Measurements from ENCODE around the gene GBGT1. TPM values are rescaled to one million over a fixed set of nuclear protein-coding genes. Genes with fewer than 3 reads are reported as not detected.

GBGT1 gene
- total and polyA plus RNA-seq, 4 donors = 2.8 to 28.9 (median 9.2) TPM

GRCh38 chr9:133149130-133150015, 14.3 kb downstream of the GBGT1 start:
- 3 to 9% methylated on average over 23 to 95 of the region's 95 CpGs for WGBS, 2 donors

GRCh38 chr9:133148199-133149129, 15.2 kb downstream of the GBGT1 start:
- H3K27me3 ChIP-seq (ENCODE audit: control insufficient read depth in 1 of 2, insufficient read depth in 2 of 2, low read length in 1 of 2) = no peaks in the 10 kb centered on the region
- H3K9me3 ChIP-seq (ENCODE audit: control insufficient read depth, low read length) = no peaks in the 10 kb centered on the region
- peak; percentile 27 for ATAC-seq (ENCODE audit: low FRiP score)
- H3K4me3 ChIP-seq (ENCODE audit: low read length in 2 of 2) = peak overlapping the region; percentile 46 to 50
- H3K4me1 ChIP-seq (ENCODE audit: control insufficient read depth in 1 of 2, insufficient read depth in 2 of 2, low read length in 2 of 2) = no peaks in the 10 kb centered on the region
- DNase-seq = peak; percentile 77 to 90
- H3K27ac ChIP-seq (ENCODE audit: low read depth in 1 of 2, low read length in 2 of 2) = peak overlapping the region in 1 of 2 donors; percentile 39
- WGBS, 2 donors = 6 to 12% methylated on average over 36 to 65 of the region's 65 CpGs
- intact Hi-C loops (cut with DNase I) = loop anchor here (2.0 to 10.0 kb wide), 3 partner anchors 28 to 114 kb away; partner anchors contain the start of genes GTF3C5 (in 1 of the 2) and RALGDS (in 1 of the 2)
- H3K36me3 ChIP-seq (ENCODE audit: control insufficient read depth in 1 of 2, insufficient read depth in 2 of 2, low read length in 1 of 2) = no peaks in the 10 kb centered on the region

More at GRCh38 chr9:133149130-133150015, 14.3 kb downstream of the GBGT1 start:
- Histone ChIP-seq H3K27ac (ENCODE audit: low read depth in 1 of 2, low read length in 2 of 2) (peak overlapping the region in 1 of 2 donors; percentile 4), H3K4me3 (ENCODE audit: low read length in 2 of 2) (peak overlapping the region; percentile 46 to 50), H3K9me3 (ENCODE audit: control insufficient read depth, low read length) (no peaks in the 10 kb centered on the region), H3K27me3 (ENCODE audit: control insufficient read depth in 1 of 2, insufficient read depth in 2 of 2, low read length in 1 of 2) (no peaks in the 10 kb centered on the region), H3K4me1 (ENCODE audit: control insufficient read depth in 1 of 2, insufficient read depth in 2 of 2, low read length in 2 of 2) (no peaks in the 10 kb centered on the region), H3K36me3 (ENCODE audit: control insufficient read depth in 1 of 2, insufficient read depth in 2 of 2, low read length in 1 of 2) (no peaks in the 10 kb centered on the region)
- intact Hi-C loops (cut with DNase I) = loop anchor here (2.0 to 10.0 kb wide), 3 partner anchors 29 to 115 kb away; partner anchors contain the start of genes GTF3C5 (in 1 of the 2) and RALGDS (in 1 of the 2)
- ATAC-seq (ENCODE audit: low FRiP score) = peak; percentile 87
- peak; percentile 93 to 96 for DNase-seq

GRCh38 chr9:133147412-133148198, 16.1 kb downstream of the GBGT1 start:
- H3K9me3 ChIP-seq (ENCODE audit: control insufficient read depth, low read length) = no peaks in the 10 kb centered on the region
- intact Hi-C loops (cut with DNase I) = loop anchor here (1.0 to 10.0 kb wide), 4 partner anchors 27 to 113 kb away; partner anchors contain the start of genes GTF3C5 (in 1 of the 2) and RALGDS (in 1 of the 2)
- H3K4me3 ChIP-seq (ENCODE audit: low read length in 2 of 2) = no peak overlapping the region
- H3K27me3 ChIP-seq (ENCODE audit: control insufficient read depth in 1 of 2, insufficient read depth in 2 of 2, low read length in 1 of 2) = no peaks in the 10 kb centered on the region
- H3K36me3 ChIP-seq (ENCODE audit: control insufficient read depth in 1 of 2, insufficient read depth in 2 of 2, low read length in 1 of 2) = no peaks in the 10 kb centered on the region
- no peaks in the 10 kb centered on the region for H3K4me1 ChIP-seq (ENCODE audit: control insufficient read depth in 1 of 2, insufficient read depth in 2 of 2, low read length in 2 of 2)
- DNase-seq (peak; percentile 85 to 94), ATAC-seq (ENCODE audit: low FRiP score) (peak; percentile 59)
- peak overlapping the region in 1 of 2 donors; percentile 39 for H3K27ac ChIP-seq (ENCODE audit: low read depth in 1 of 2, low read length in 2 of 2)
- WGBS, 2 donors = 27 to 30% methylated on average over 14 of the region's 14 CpGs

- no peaks in the 10 kb centered on the region for H3K36me3 ChIP-seq (ENCODE audit: control insufficient read depth in 1 of 2, insufficient read depth in 2 of 2, low read length in 1 of 2)
- 69 to 73% methylated on average over 7 of the region's 7 CpGs for whole genome bisulfite sequencing, 2 donors
- H3K4me3 ChIP-seq (ENCODE audit: low read length in 2 of 2) = no peak overlapping the region
- intact Hi-C loops (cut with DNase I) = loop anchor here (1.0 to 10.0 kb wide), 3 partner anchors 44 to 112 kb away; partner anchors contain the start of gene GTF3C5 (in 1 of the 2)
- DNase-seq = no peak
- no peak overlapping the region for H3K27ac ChIP-seq (ENCODE audit: low read depth in 1 of 2, low read length in 2 of 2)
- no peaks in the 10 kb centered on the region for H3K4me1 ChIP-seq (ENCODE audit: control insufficient read depth in 1 of 2, insufficient read depth in 2 of 2, low read length in 2 of 2)
- no peaks in the 10 kb centered on the region for H3K27me3 ChIP-seq (ENCODE audit: control insufficient read depth in 1 of 2, insufficient read depth in 2 of 2, low read length in 1 of 2)
- no peak for ATAC-seq (ENCODE audit: low FRiP score)
- no peaks in the 10 kb centered on the region for H3K9me3 ChIP-seq (ENCODE audit: control insufficient read depth, low read length)
Measured at GRCh38 chr9:133146746-133147411, 16.8 kb downstream of the GBGT1 start.

GRCh38 chr9:133144904-133145851, 18.5 kb downstream of the GBGT1 start:
- Histone ChIP-seq H3K36me3 (ENCODE audit: control insufficient read depth in 1 of 2, insufficient read depth in 2 of 2, low read length in 1 of 2) (no peaks in the 10 kb centered on the region), H3K27ac (ENCODE audit: low read depth in 1 of 2, low read length in 2 of 2) (no peak overlapping the region), H3K4me3 (ENCODE audit: low read length in 2 of 2) (no peak overlapping the region), H3K4me1 (ENCODE audit: control insufficient read depth in 1 of 2, insufficient read depth in 2 of 2, low read length in 2 of 2) (no peaks in the 10 kb centered on the region), H3K9me3 (ENCODE audit: control insufficient read depth, low read length) (no peaks in the 10 kb centered on the region), H3K27me3 (ENCODE audit: control insufficient read depth in 1 of 2, insufficient read depth in 2 of 2, low read length in 1 of 2) (no peaks in the 10 kb centered on the region)
- DNase-seq = no peak
- intact Hi-C loops (cut with DNase I) = loop anchor here (2.0 to 10.0 kb wide), 3 partner anchors 42 to 110 kb away; partner anchors contain the start of gene GTF3C5 (in 1 of the 2)
- ATAC-seq (ENCODE audit: low FRiP score) = no peak
- WGBS, 2 donors = 64 to 69% methylated on average over 19 of the region's 19 CpGs

- ATAC-seq (ENCODE audit: low FRiP score) (peak; percentile 76), DNase-seq (peak; percentile 86 to 89)
- WGBS, 2 donors = 8 to 9% methylated on average over 50 to 52 of the region's 52 CpGs
- Histone ChIP-seq H3K9me3 (ENCODE audit: control insufficient read depth, low read length) (no peaks in the 10 kb centered on the region), H3K4me1 (ENCODE audit: control insufficient read depth in 1 of 2, insufficient read depth in 2 of 2, low read length in 2 of 2) (no peaks in the 10 kb centered on the region), H3K27ac (ENCODE audit: low read depth in 1 of 2, low read length in 2 of 2) (no peak overlapping the region), H3K27me3 (ENCODE audit: control insufficient read depth in 1 of 2, insufficient read depth in 2 of 2, low read length in 1 of 2) (no peaks in the 10 kb centered on the region), H3K4me3 (ENCODE audit: low read length in 2 of 2) (no peak overlapping the region), H3K36me3 (ENCODE audit: control insufficient read depth in 1 of 2, insufficient read depth in 2 of 2, low read length in 1 of 2) (no peaks in the 10 kb centered on the region)
- intact Hi-C loops (cut with DNase I) = loop anchor here in 1 of 2 donors (2.0 to 10.0 kb wide), 2 partner anchors 42 to 110 kb away; partner anchors contain the start of gene GTF3C5
Measured at GRCh38 chr9:133144142-133144903, 19.4 kb downstream of the GBGT1 start.

Data from aorta (tissue), 5 donors.